Kidney (tissue), 14 donors: ENCODE data around the gene ELAC2. TPM values are rescaled to one million over a fixed set of nuclear protein-coding genes. Genes with fewer than 3 reads are reported as not detected.
A peak's percentile ranks its signal among the peaks of the same experiment; 100 is the strongest.

Experiments
- DNase-seq, 5 donors: peaks; one replicate each; pipeline ENCODE4 v3.0.0-alpha.2; 2013 to 2020
- FAIRE-seq: peaks from 2 replicates; lab custom pipeline; 2012; peaks lifted over from hg19 to GRCh38; lab: Jason Lieb, UNC
- H3K27ac ChIP-seq, 2 donors: one replicate each; pipeline ENCODE4 v1.7.0; 2013; ENCODE audit warnings: low read depth in 2 of 2, low read length in 2 of 2, inconsistent platforms in 1 of 2
- H3K27me3 ChIP-seq: one replicate; pipeline ENCODE4 v1.7.1; 2013; ENCODE audit warnings: low read length, inconsistent platforms; ENCODE audit not compliant: control insufficient read depth, insufficient read depth
- H3K36me3 ChIP-seq, 3 donors: one replicate each; pipeline versions ENCODE4 v1.7.0 to v1.7.1; 2013; ENCODE audit warnings: low read length in 3 of 3, control low read depth in 1 of 3, inconsistent platforms in 1 of 3; ENCODE audit not compliant: insufficient read depth in 3 of 3, control insufficient read depth in 2 of 3
- H3K4me1 ChIP-seq, 3 donors: one replicate each; pipeline versions ENCODE4 v1.7.0 to v1.7.1; 2013; ENCODE audit warnings: low read length in 3 of 3, inconsistent platforms in 1 of 3, low read depth in 1 of 3; ENCODE audit not compliant: control insufficient read depth in 2 of 3, insufficient read depth in 2 of 3
- H3K4me3 ChIP-seq, 3 donors: one replicate each; pipeline versions ENCODE4 v1.7.0 to v1.8.1; 2013; ENCODE audit warnings: low read length in 3 of 3, control low read depth in 1 of 3, inconsistent platforms in 1 of 3
- H3K9ac ChIP-seq, 3 donors: one replicate each; pipeline versions ENCODE4 v1.7.0 to v1.7.1; 2013; ENCODE audit warnings: low read length in 3 of 3, control low read depth in 1 of 3, inconsistent platforms in 1 of 3
- H3K9me3 ChIP-seq, 3 donors: one replicate each; pipeline versions ENCODE4 v1.7.0 to v1.7.1; 2013; ENCODE audit warnings: low read length in 3 of 3, control low read depth in 1 of 3, inconsistent platforms in 1 of 3; ENCODE audit not compliant: control insufficient read depth in 2 of 3, insufficient read depth in 1 of 3
- CTCF ChIP-seq: IDR thresholded peaks from 3 replicates; pipeline ENCODE4 v1.5.1; 2012; ENCODE audit warnings: mild to moderate bottlenecking, moderate library complexity, borderline replicate concordance; ENCODE audit not compliant: insufficient read depth; ENCODE audit errors: extremely low read depth
- intact Hi-C: fragments of 100-400 bp; cut with DNase I; formaldehyde crosslinking; loops from one replicate; pipeline ENCODE4 v1.11.1; 2022
- polyA plus RNA-seq: library from polyadenylated mRNA; stranded (reverse); fragments of 350-450 nt; fragmentation: Illumina TruSeq; extraction: RNeasy Lipid Tissue Mini Kit (QIAGEN cat#74804); gene quantifications from one replicate; pipeline ENCODE4 v1.2.3, GENCODE V29; 2014; ENCODE audit warnings: low read depth, low replicate concordance; ENCODE audit not compliant: insufficient read depth
- total RNA-seq: library from RNA; stranded (reverse); fragmentation: NEBNext Ultra II Directional; extraction: Animal tissue kit (Norgen Biotek cat#: 25700); gene quantifications from one replicate; pipeline ENCODE4 v1.2.1, GENCODE V29; 2021
- donor health status: control.
- donor health status: control.
- donor health status: control.
- donor health status: control.
- donor health status: control.
- donor health status: DM: yes; HTN: yes; CAD: no.
- donor health status: Normal renal cell carcinoma (clear cell type).

The ELAC2 gene
- total and polyA plus RNA-seq, 2 donors from 2014 or later: 29.7 to 57.4 TPM

GRCh38 chr17:13035420-13035819 is 17.6 kb upstream of the ELAC2 start:
- Histone ChIP-seq H3K36me3 (no peaks in the 10 kb centered on the region), H3K9me3 (peaks cover 0 to 4% (median 0%) of the 10 kb centered on the region in 3 donors), H3K4me3 (no peak overlapping the region), H3K4me1 (no peaks in the 10 kb centered on the region), H3K27me3 (no peaks in the 10 kb centered on the region), H3K9ac (no peak overlapping the region), H3K27ac (no peak overlapping the region)
- DNase-seq (no peak), FAIRE-seq (no peak)
- TF ChIP-seq CTCF: no peak
- intact Hi-C loops: no loop called here

GRCh38 chr17:13031718-13032350 is 14.0 kb upstream of the ELAC2 start:
- peak in 3 of 5 donors; percentile 16 to 62 (median 50) for DNase-seq
- peak; percentile 51 for FAIRE-seq
- H3K9me3 ChIP-seq: peaks cover 0 to 1% (median 0%) of the 10 kb centered on the region in 3 donors
- no peaks in the 10 kb centered on the region for H3K4me1 ChIP-seq
- peak; percentile 71 for TF ChIP-seq CTCF
- H3K27ac ChIP-seq: no peak overlapping the region
- no peaks in the 10 kb centered on the region for H3K36me3 ChIP-seq
- H3K4me3 ChIP-seq: no peak overlapping the region
- no peaks in the 10 kb centered on the region for H3K27me3 ChIP-seq
- H3K9ac ChIP-seq: no peak overlapping the region
- intact Hi-C loops: no loop called here

GRCh38 chr17:13030459-13031300 is 12.9 kb upstream of the ELAC2 start:
- Histone ChIP-seq H3K9me3 (no peaks in the 10 kb centered on the region), H3K27me3 (no peaks in the 10 kb centered on the region), H3K27ac (no peak overlapping the region), H3K4me1 (no peaks in the 10 kb centered on the region), H3K36me3 (no peaks in the 10 kb centered on the region), H3K4me3 (no peak overlapping the region), H3K9ac (no peak overlapping the region)
- DNase-seq (peak in 3 of 5 donors; percentile 33 to 70 (median 59)), FAIRE-seq (peak; percentile 49)
- intact Hi-C loops: no loop called here
- peak; percentile 57 for TF ChIP-seq CTCF
